Anterior cingulate cortex (tissue), 58 donors: Measurements from ENCODE around the gene IL1F10.

ENCODE experiments used
- DNase-seq, 58 donors: peaks; one replicate each; lab custom pipeline; 2025; lab: John Stamatoyannopoulos, UW

Gene IL1F10

DNA sequence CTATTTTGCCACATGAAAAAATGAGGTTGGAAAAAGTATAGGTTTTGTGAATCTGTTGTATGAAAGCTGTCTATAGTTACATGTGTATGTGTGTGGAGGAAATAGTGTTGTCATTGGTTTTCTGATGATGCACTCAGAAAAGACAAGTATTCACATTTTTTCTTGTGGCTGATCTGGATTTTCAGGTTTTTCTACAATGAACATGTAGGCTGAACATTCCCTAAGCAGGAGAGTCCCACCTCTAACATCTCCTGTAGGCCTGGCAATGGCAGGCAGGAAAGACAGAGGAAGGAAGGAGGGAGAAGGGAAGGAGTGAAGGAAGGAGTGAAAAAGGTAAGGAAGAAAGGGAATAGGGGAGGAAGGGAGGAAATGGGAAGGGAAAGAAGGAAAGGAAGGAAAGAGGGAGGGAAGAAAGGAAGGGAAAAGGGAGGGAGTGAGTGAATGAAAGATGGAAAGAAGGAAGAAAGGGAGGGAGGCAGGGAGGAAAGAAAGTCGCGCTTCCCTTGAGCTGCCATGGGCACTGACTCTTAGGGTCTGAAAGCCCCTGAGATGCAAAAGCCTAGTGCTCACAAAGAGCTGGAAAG is 9.3 kb upstream of the IL1F10 start:
- no peak for DNase-seq

DNA sequence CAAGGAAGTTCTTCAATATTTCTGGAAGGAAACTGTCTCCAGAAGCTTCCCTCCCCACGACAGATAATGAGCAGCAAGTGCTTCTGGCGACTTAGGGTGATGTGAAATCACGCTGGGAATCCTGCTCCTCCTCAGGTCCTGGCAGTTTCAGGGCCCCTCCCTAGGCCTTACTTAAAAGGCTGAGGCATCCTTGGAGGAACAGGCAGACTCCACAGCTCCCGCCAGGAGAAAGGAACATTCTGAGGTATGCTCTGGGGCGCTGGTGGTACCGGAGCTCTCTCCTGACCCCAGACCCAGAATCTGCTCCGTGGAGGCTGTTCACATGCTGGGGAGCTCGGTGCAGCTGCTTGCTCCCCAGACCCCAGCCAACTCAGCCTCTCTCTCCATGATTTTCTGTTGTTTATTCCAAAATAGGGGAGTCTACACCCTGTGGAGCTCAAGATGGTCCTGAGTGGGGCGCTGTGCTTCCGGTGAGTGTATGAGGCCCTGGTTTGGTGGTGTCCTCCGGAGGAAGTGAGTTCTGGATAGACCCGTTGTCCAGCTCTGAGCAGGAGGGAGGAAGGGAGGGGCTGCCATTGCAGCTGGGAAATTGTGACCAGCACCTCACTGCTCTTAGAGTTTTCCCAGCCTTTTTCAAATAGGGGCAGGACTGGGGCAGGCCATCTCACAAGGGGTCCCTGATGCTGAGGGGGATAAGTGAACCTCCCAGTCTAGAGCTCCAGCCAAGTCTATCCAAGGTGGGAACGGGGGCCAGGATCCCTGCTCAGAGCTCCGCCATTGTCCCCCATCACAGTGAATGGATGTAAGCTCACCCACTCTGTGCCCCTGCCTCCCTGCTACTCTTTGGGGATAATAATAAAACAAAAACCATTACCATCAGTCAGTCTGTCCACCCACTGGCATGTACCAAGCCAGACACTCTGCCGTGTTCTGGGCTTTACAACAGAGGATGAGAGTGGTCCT is 8.5 kb upstream of the IL1F10 start, which contains the start of gene IL36RN:
Gene IL36RN (plus strand): TSS at position 201 of the 963 bp plus-strand sequence. CDS start 241 bp downstream, at position 442.
- no peak for DNase-seq

DNA sequence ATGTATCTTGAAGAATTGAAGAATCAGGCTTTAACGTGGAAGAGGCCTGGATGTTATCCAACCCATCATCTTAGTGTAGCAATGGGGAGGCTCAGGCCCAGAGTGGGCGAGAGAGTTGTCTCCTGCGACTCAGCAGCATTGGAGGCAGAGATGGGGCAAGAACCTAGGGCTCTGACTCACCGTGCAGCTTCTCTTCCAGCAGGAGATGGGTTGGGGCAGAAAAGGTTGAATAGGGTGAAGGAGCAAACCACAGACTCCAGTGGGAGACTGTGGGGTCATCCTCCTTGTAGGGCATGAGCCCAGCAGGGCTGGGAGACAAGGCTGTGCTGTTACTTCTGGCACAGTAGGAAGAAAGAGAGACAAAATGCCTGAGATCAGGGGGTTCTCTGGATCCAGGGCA is 7.4 kb upstream of the IL1F10 start:
- DNase-seq, result no peak

DNA sequence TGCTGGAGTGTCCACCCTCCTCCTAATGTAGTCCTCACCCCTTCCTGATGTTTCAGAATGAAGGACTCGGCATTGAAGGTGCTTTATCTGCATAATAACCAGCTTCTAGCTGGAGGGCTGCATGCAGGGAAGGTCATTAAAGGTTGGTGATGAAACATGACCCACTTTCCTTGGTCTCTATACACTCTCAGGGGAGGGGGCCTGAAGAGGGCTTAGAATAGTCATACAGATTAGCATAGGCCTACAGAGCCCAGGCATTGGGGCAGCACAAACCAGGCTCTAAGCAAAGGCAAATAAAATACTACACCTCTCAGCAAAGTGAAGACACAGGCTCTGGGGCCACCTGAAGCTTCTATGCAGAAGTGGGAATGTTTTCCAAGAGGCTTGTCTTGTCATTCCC is 7.0 kb upstream of the IL1F10 start:
- DNase-seq, result no peak

DNA sequence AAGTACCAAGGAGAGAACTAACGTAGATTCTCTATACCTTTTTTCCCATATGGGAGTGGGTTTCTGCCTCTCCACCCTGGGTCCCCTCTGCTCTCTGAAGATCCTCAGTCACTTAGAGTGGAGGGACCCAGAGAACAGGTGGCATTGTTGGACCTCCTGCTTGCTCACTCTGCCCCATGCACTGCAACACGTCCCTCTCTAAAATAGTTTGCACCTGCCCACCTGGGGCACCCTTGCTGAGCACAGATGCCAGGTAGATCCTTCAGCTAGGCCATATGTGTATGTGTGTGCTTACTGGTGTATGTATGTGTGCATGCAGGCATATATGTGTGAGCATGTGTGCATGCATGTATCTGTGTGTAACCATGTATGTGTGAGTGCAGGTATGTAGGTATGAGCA is 6.5 kb upstream of the IL1F10 start:
- no peak for DNase-seq

DNA sequence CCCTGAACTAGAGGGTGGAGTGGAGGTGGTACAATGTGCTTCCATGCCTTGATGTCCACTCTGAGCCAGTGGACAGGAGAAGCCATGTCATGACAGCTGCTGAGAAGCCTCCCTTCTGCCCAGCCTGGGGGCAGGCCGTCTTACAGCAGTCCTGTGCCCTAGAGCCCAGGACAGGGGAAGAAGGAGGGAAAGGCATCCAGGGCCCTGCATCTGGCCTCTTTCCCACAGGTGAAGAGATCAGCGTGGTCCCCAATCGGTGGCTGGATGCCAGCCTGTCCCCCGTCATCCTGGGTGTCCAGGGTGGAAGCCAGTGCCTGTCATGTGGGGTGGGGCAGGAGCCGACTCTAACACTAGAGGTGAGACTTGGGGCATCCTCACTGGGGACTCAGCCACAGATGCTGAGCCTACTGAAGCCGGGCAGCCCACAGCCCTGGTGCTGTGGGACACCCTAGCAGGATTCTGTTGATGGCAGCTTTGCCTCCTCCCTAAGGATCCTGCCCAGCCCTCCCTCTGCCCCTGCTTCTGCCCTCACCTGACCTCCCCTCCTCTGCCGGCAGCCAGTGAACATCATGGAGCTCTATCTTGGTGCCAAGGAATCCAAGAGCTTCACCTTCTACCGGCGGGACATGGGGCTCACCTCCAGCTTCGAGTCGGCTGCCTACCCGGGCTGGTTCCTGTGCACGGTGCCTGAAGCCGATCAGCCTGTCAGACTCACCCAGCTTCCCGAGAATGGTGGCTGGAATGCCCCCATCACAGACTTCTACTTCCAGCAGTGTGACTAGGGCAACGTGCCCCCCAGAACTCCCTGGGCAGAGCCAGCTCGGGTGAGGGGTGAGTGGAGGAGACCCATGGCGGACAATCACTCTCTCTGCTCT is 5.6 kb upstream of the IL1F10 start:
- no peak for DNase-seq

DNA sequence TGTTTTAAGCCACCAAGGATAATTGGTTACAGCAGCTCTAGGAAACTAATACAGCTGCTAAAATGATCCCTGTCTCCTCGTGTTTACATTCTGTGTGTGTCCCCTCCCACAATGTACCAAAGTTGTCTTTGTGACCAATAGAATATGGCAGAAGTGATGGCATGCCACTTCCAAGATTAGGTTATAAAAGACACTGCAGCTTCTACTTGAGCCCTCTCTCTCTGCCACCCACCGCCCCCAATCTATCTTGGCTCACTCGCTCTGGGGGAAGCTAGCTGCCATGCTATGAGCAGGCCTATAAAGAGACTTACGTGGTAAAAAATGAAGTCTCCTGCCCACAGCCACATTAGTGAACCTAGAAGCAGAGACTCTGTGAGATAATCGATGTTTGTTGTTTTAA is 3.5 kb upstream of the IL1F10 start:
- DNase-seq, result no peak

DNA sequence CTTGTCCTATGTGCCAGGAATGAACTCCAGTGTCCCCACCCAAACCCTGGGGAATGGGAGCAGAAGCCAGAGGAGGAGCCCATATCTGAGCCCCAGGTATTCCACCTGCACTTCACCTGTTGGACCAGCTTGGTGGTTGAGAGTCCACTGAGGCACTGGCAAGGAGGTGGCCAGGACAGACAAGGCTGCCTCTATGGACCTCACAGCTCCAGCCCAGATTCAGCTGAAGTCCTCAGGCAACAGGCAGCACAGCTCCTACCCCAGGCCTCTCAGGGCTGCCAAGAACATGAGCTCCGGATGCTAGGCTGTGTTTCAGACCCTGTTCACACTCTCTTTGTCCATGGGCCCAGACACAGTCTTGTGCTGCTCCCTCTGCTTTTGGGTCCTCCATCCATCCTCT is 2.9 kb upstream of the IL1F10 start:
- DNase-seq, result no peak

DNA sequence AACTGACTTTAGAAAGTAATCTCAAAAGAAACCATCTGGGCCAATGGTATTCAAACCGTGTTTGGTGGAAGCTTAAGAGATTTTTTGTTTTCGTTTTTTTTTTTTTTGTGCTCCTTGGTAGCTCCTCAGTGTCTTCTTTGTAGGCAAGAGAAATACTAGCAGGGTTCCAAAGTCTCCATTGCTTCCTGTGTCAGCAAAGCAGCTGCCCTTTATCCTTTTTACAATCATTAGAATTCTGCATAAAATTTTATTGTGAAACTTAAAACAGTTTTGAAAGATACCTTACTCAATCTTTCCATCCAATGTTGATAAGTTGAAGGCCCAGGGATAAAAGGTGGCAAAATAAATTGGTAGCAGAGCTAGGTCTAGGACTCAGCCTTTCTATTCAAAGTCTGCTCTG is 479 bp downstream of the IL1F10 start:
- DNase-seq, result no peak

DNA sequence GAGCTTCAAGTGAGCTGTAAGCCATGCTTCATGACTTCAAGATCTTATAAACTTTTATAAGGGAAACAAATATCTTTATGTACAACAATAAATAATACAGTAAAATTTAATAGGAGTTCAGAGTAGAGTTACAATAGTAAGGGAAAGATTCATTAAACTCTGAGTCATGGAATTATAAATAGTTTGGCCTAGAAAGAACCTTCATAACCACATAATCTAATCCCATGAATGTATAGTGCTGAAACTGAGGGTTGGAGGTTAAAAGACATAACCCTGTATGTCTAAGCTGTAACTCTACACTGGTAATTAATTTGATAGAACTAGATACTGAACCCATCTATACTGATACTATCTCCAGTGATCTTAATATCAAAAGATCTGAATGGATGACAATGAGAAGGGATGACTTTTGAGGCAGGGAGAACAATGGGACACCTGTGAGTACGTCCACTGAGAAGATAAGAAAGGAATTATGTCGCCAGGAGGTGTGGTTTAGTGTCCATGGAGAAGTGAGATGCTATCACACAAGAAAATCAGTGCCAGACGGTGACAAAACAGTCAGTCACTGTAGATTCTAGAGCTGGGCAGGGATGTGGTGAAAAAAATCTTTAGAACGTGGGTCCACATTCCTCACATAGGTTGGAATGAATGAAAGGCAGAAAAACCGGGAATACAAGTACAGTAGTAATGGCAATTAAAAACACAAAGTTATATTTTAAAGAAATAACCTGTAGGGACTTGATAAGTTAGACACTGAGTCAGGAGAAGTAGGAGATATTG is 1.1 kb downstream of the IL1F10 start:
- DNase-seq, result no peak

DNA sequence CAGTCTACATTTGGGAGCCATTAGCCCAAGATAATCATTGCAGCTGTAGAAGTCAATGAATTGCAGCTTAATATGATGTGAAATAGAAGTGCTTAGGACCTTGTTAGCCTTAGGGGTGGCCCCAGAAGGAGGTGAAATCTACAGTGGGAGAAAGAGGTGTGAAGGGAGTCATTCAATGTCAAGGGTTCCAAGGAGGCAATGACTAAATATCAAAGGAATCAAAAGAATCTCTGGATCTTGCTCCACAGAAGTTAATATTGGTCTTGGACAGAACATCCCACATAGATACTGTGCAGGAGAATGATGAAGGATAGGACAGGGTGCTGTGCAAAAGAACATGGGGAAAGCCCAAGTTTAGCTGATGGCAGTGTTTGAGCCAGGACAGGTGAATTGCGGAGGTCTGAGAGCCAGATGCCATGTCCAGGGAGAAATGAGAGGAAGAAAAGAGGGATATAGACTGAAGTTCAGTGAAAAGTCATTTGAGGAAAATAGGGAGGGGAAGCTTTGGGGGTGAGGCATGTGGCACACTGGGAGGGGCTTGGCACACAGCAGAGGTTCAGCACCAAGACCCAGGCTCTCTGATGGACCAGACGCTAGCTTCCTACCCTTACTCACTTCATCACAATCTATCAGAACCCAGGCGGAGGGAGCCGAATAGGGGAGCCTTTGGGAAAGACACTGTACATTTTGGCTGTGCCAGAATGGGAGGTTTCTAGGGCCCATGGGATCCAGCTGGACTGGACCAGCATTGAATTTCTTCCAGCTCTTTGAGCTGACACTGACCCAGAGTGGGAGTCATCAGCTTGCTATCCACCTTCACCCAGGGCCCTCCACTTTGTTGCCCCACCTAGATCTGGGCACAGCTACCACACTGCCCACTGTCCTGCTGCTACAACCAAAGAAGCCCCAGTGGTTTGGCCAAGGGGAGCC is 2.2 kb downstream of the IL1F10 start:
- DNase-seq, result no peak

DNA sequence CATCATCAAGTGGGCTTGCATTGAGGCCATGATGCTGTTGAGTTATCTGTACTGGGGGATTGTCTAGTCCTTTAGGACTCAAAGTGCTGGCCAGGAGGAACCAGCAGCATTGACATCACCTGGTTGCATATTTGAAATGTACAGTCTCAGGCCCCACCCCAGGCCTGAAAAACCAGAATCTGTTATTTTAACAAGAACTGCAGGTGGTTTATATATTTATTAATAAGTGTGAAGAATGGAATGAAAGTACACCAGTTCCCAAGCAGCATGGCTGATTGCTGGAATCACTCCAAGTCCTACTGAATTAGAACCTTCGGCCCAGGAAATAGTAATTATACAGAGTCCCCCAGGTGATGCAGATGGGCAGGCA is 2.8 kb downstream of the IL1F10 start:
- no peak for DNase-seq

DNA sequence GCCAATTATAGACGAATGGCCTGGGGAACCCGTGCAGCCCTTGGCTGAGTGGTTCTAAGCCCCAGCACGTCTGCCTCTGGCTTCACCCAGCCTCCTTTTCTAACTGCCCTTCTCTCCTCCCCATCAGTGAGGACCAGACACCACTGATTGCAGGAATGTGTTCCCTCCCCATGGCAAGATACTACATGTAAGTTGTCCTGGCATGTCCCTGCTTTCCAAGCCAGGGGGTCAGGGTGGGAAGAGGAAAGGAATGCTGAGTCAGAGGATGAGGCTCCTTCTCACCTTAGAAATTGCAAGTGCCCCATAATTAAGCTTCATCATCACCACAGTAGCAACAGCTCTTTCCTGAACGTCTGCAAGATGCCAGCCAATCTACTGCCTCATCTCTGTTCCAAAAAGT is 4.8 kb downstream of the IL1F10 start:
- DNase-seq, result no peak

DNA sequence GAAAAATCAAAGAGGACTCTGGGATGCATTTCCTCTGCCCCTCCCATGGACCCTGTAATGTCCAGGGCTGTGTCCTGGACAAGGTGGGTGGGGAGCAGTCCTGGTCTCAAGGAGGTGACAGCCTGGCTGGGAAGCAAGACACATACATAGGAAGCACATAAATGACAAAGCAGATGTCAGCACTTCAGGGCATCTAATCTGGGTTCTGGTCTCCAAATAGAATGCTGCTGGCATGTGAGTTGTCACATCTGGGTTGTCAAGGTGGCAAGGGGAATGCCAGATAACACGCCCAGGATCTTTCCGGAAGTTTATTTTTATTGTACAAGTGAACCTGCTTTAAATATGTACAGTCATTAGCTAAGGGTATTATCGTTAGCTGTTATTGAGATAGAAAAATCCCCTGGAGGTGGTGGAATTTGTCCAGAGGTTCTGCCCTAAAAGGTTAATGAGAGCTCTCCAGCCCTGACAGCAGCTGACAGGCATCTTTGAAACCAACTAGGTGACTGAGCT is 5.6 kb downstream of the IL1F10 start:
- no peak for DNase-seq

DNA sequence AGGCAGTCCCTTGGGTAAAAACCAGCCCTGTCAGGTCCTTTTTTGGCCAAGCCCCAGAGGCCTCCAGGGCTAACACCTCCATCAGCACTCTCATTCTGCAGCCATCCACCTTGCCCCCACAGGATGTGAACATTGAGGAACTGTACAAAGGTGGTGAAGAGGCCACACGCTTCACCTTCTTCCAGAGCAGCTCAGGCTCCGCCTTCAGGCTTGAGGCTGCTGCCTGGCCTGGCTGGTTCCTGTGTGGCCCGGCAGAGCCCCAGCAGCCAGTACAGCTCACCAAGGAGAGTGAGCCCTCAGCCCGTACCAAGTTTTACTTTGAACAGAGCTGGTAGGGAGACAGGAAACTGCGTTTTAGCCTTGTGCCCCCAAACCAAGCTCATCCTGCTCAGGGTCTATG is 7.3 kb downstream of the IL1F10 start:
- no peak for DNase-seq

DNA sequence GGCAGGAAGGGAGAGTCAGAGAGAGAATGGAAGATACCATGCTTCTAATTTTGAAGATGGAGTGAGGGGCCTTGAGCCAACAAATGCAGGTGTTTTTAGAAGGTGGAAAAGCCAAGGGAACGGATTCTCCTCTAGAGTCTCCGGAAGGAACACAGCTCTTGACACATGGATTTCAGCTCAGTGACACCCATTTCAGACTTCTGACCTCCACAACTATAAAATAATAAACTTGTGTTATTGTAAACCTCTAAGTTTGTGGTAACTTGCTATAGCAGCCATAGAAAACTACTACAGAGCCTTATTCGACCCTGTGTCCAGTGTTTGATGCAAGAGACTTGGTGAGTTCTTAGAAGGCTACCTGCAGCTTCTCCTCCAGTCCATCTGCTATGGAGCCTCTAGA is 7.8 kb downstream of the IL1F10 start:
- no peak for DNase-seq

DNA sequence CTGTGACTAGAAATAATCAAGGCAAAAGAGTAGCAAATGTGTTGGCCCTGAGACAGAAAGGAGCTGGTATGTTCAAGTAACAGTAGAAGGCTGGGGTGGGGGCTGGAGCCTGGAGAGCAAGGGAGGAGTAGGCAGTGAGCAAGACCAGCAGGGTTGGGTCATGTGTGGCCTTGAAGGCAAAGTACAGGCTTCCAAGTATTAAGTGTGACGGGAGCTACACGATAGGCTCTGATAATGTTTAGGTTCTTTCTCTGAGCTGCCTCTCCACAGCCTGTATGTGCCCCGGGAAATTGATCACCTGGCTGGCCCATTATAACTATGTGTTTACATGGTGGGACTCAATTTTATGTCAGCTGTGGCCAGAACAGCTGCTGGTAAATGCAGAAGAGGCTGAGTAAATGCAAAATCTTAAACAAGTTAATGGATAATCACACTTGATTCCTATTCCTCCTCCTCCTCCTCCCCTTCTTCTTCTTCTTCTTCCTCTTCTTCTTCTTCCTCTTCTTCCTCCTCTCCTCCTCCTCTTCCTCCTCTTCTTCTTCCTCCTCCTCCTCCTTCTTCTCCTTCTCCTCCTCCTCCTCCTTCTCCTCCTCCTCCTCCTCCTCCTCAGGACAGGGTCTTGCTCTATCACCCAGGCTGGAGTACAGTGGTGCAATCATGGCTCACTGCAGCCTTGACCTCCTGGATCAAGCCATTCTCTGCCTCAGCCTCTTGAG is 9.3 kb downstream of the IL1F10 start:
- DNase-seq, result no peak

DNA sequence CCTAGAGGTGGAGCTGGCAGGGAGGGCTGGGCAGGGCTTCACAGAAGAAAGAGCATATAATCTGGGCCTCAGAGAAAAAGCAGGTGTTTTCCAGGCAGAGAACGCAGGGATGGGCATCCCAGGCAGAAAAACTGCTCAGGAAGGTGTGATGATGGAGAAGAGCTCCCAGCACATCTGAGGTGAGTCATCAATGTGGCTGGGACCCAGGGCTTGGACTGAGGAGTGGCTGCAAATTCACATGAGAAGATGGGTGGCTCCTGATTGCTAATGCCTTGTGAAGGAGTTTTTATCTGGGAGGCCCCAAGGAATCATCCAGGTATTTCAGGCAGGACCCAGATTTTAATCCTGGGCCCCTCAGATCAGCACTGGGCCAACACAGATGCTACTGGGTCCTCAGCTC is 10.2 kb downstream of the IL1F10 start:
- peak in 3 of 58 donors; percentile 3 to 13 (median 5) for DNase-seq
